ENCODE results near the gene UGT1A9. TPM values are rescaled to one million over a fixed set of nuclear protein-coding genes. Genes with fewer than 3 reads are reported as not detected.

Gene UGT1A9
- total and polyA plus RNA-seq, 2 of the 13 experiments (the other 11 are each of a cell fraction or from before 2014, with no cell fraction given): 0.07 TPM; not detected in 1

GRCh38 chr2:233756429-233757081, 84.9 kb downstream of the UGT1A9 start (continued):
- TF ChIP-seq ZNF142 (CRISPR knock-in tag; IDR thresholded peaks at IDR 0.05) (no peak), MBNL3 (CRISPR knock-in tag; conservative IDR thresholded peaks at IDR 0.05) (no peak), PITX1 (CRISPR knock-in tag; IDR thresholded peaks at IDR 0.05) (peak; percentile 99), ZHX1 (CRISPR knock-in tag; IDR thresholded peaks at IDR 0.05; ENCODE audit: low read depth) (no peak), ZNF460 (CRISPR knock-in tag; IDR thresholded peaks at IDR 0.05; ENCODE audit: borderline replicate concordance) (no peak; the same call in 1 of the 2 replicates), SAP130 (CRISPR knock-in tag; IDR thresholded peaks at IDR 0.05; ENCODE audit: low read depth) (peak; percentile 84), PHF21A (CRISPR knock-in tag; IDR thresholded peaks at IDR 0.05) (peak; percentile 88), FOXP4 (CRISPR knock-in tag; IDR thresholded peaks at IDR 0.05) (peak; percentile 92), SETDB1 (CRISPR knock-in tag; IDR thresholded peaks at IDR 0.05; ENCODE audit: borderline replicate concordance) (no peak), ZNF772 (CRISPR knock-in tag; IDR thresholded peaks at IDR 0.05) (peak; percentile 91), ZNF747 (CRISPR knock-in tag; IDR thresholded peaks at IDR 0.05; ENCODE audit: borderline replicate concordance) (peak; percentile 85; the same call in 1 of the 2 replicates)
- TF ChIP-seq, protein P1, sequence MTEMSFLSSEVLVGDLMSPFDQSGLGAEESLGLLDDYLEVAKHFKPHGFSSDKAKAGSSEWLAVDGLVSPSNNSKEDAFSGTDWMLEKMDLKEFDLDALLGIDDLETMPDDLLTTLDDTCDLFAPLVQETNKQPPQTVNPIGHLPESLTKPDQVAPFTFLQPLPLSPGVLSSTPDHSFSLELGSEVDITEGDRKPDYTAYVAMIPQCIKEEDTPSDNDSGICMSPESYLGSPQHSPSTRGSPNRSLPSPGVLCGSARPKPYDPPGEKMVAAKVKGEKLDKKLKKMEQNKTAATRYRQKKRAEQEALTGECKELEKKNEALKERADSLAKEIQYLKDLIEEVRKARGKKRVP (CRISPR knock-in tag; IDR thresholded peaks at IDR 0.05): peak in 1 of 2 experiments; percentile 83; a peak in 2 of 4 replicates
- TF ChIP-seq, protein P2, sequence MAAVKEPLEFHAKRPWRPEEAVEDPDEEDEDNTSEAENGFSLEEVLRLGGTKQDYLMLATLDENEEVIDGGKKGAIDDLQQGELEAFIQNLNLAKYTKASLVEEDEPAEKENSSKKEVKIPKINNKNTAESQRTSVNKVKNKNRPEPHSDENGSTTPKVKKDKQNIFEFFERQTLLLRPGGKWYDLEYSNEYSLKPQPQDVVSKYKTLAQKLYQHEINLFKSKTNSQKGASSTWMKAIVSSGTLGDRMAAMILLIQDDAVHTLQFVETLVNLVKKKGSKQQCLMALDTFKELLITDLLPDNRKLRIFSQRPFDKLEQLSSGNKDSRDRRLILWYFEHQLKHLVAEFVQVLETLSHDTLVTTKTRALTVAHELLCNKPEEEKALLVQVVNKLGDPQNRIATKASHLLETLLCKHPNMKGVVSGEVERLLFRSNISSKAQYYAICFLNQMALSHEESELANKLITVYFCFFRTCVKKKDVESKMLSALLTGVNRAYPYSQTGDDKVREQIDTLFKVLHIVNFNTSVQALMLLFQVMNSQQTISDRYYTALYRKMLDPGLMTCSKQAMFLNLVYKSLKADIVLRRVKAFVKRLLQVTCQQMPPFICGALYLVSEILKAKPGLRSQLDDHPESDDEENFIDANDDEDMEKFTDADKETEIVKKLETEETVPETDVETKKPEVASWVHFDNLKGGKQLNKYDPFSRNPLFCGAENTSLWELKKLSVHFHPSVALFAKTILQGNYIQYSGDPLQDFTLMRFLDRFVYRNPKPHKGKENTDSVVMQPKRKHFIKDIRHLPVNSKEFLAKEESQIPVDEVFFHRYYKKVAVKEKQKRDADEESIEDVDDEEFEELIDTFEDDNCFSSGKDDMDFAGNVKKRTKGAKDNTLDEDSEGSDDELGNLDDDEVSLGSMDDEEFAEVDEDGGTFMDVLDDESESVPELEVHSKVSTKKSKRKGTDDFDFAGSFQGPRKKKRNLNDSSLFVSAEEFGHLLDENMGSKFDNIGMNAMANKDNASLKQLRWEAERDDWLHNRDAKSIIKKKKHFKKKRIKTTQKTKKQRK (IDR thresholded peaks at IDR 0.05; ENCODE audit: low read length): no peak
